NT2/D1 (cell line): Measurements from ENCODE around the gene HOXD10.

ENCODE experiments used
- SUZ12 ChIP-seq: IDR thresholded peaks from 2 replicates; pipeline ENCODE4 v1.6.1; 2011; ENCODE audit not compliant: insufficient read length, insufficient read depth; ENCODE audit errors: extremely low read depth
- YY1 ChIP-seq: IDR thresholded peaks from 2 replicates; pipeline ENCODE4 v1.6.1; 2011; ENCODE audit not compliant: insufficient read length, insufficient read depth
- ZNF274 ChIP-seq: IDR thresholded peaks from 2 replicates; pipeline ENCODE4 v1.6.1; 2011; ENCODE audit warnings: mild to moderate bottlenecking, low read depth, low read length

DNA sequence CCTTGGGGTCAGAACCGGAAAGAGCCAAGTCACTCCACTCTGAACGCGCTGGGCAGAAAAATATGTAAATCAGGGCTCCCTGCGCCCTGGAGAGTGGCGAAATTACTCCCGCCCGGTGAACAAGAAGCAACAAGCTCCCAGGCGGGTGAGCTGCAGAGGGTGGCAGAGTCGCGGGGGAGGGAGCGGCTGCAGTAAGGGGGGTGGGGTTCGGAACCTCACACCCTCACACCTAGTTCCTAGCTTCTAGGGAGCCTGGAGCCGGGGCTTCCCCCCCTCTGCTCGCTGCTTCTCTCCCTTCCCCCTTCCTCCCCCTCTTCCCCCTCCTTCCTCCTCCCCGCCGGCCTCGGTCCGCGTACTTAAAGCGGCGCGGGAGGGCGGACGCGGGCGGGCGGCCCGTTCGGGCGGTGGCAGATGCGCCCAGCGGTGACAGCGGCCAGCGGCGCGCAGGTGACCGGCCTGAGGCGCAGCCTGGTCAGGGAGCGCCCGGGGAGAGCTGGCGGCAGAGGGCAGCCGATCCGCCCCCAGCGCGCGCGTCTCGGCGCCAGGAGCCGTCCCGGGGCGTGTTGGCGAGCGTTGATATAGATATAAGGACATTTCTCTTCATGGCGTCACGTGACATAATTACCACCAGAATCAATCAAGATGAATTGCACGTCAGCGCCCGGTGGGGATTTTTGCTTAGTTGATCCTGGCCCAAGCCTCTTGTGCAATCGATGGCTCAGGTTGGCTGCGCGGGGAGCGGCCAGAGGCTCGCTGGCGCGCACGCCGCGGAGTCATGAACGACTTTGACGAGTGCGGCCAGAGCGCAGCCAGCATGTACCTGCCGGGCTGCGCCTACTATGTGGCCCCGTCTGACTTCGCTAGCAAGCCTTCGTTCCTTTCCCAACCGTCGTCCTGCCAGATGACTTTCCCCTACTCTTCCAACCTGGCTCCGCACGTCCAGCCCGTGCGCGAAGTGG, 9.7 kb upstream of the HOXD10 start, which contains the start of gene HOXD11:
- TF ChIP-seq ZNF274 (no peak), YY1 (no peak), SUZ12 (no peak)
